Measurements from ENCODE around the gene TADA2B.

TADA2B gene

DNA sequence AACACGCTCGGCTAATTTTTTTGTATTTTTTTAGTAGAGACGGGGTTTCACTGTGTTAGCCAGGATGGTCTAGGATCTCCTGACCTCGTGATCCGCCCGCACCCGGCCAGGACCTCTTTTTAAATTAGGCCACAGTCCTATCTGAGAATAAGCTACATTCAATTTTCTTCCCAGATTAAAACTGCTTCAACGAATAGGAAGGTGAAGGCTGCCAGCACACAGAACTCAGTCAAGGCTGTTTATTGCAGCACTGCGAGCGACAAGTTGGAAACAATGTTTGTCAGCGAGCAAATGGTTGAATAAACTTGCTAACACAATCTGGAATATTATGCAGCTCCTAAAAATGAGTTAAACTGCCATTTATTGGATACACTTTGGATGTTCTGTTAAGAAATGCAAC lies 22.8 kb downstream of the TADA2B start:
- no peak overlapping the region for H3K4me3 ChIP-seq (ENCODE audit: low read depth, low read length)
- TF ChIP-seq CTCF (IDR thresholded peaks at IDR 0.05; ENCODE audit: borderline replicate concordance, insufficient read depth, low read depth, low read length), result no peak

DNA sequence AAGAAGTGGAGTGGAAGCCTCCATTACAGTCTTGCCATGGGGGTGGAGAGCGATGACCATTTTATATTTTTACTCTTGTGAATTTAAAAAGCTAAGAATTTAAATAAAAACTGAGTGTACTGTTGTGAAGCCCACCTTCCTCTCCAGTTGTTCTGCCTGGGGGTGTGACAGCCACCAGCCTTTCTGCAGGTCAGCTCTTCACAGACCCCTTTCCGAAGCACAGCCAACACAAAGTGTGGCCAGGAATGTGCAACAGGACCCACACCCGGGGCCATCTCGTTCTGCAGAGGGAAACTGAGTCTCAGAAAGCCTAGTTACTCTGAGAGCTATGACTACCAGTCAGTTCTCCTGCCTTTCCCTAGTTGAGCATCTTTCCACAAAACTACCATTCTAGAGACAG lies 23.3 kb downstream of the TADA2B start:
- peak overlapping the region; percentile 98 for H3K4me3 ChIP-seq (ENCODE audit: low read depth, low read length)
- TF ChIP-seq CTCF (IDR thresholded peaks at IDR 0.05; ENCODE audit: borderline replicate concordance, insufficient read depth, low read depth, low read length), result no peak

DNA sequence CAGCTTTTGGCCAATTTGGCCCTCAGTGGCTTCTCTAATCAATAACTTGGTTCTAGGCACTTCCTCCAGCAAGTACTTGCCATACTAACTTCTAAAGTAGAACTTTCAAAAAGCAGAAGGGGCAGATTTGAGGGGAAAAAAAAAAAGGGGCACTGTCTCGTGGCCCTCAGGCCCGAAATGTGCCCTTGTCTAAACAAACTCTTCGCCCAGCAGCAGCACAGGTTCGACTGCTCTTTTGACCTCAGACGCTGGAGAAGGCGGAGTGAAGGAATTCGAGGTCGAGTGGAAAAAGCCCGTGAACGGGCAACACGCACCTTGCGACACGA lies 23.9 kb downstream of the TADA2B start:
- TF ChIP-seq CTCF (IDR thresholded peaks at IDR 0.05; ENCODE audit: borderline replicate concordance, insufficient read depth, low read depth, low read length), result no peak
- peak overlapping the region; percentile 98 for H3K4me3 ChIP-seq (ENCODE audit: low read depth, low read length)

DNA sequence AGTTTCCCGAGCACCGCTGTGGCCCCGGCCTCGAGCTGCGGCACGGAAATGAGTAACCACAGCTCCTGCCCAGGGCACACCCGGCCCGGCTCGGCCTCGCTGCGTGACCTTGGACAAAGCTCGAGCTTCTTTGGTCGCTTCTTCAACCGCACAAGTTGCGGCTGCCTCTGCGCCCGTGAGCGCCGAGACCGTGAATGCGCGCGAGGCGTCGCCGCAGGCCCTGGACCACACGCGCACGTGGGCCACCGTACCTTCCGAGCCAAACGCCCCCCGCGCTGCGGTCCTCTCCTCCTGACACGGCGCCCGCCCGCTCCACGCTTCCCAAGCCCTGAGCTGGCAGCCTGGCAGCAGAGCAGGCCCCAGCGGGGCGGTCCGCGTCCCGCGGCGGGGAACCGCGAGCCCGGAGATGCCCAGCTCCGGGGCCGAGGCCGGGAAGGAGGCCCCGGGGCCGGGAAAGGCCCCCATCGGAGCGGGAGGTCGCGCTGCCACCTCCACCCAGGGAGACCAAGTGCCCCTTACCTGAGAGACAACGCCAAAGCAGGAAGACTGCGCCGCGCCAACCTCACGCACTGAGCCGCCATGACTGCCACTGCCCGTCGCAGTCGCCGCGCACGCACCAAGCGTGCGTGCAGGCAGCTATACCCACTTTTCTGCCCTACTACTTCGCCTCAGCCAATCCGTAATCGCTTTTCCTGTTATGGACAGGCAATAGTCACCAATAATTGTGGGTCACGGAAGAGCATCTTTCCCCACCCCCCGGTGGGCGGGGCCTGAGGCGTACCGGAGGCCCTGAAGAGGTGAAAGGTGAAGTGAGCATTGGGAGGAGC lies 24.5 kb downstream of the TADA2B start, which contains the start of gene GRPEL1:
Gene GRPEL1 (minus strand): TSS at position 613 of the 827 bp plus-strand sequence. CDS start 32 bp downstream, at position 581.
- TF ChIP-seq CTCF (IDR thresholded peaks at IDR 0.05; ENCODE audit: borderline replicate concordance, insufficient read depth, low read depth, low read length), result no peak

DNA sequence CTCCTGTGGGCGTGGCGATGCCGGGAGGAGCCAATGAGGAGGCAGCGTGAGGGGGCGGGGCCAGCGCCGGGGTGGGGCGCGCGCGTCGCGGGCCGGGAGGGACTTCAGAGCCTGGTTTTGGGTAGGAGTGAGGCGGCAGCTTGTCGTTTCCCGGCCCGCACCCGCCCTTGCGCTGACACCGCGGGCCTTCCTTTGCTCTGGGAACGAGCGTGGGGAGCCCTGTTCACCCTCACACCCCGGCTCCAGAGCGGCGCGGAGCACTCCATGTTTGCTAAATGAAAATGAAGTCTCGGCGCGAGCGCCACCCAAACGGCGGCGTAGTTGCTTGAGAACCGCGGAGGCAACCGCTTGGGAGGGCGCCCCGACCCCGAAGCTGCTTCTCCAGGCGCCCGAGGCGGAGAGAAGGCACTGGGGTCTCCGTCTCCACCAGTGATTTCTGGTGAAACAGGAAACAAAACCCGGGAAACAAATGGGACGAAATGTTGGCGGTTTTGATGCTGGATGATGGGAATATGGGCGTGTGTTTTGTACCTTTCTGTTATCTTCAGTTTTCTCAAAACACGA lies 25.2 kb downstream of the TADA2B start:
- TF ChIP-seq CTCF (IDR thresholded peaks at IDR 0.05; ENCODE audit: borderline replicate concordance, insufficient read depth, low read depth, low read length), result 0 out of 2 replicates have a peak, but pooled peaks have one; percentile 9
- H3K4me3 ChIP-seq (ENCODE audit: low read depth, low read length), result peak overlapping the region; percentile 83

More for the DNA sequence above, 24.5 kb downstream of the TADA2B start, which contains the start of gene GRPEL1:
- H3K4me3 ChIP-seq (ENCODE audit: low read depth, low read length), result peak within 1 kb of the TSS; percentile 98

GRCh38 chr4:7068883-7069282 lies 25.7 kb downstream of the TADA2B start:
- peak overlapping the region; percentile 83 for H3K4me3 ChIP-seq (ENCODE audit: low read depth, low read length)
- TF ChIP-seq CTCF (IDR thresholded peaks at IDR 0.05; ENCODE audit: borderline replicate concordance, insufficient read depth, low read depth, low read length), result no peak
